NCI-H2196 treated with DMSO at 0.1 percent for 48 hours (cell line): ENCODE results near the gene OR10AD1.
A peak's percentile ranks its signal among the peaks of the same experiment; 100 is the strongest.
"Not testable (repeated sequence)": the region's sequence is repeated elsewhere in the genome, so short reads cannot be mapped to it uniquely, and the experiment has no call there.

ENCODE experiments used
- DNase-seq: peaks from one replicate; lab custom pipeline; 2025; ENCODE audit not compliant: unreplicated experiment; lab: John Stamatoyannopoulos, UW

OR10AD1 gene

GRCh38 chr12:48163150-48163747, 39.8 kb downstream of the OR10AD1 start:
- no peak for DNase-seq

GRCh38 chr12:48160807-48161206, 42.3 kb downstream of the OR10AD1 start:
- no peak for DNase-seq

GRCh38 chr12:48160046-48160445, 43.0 kb downstream of the OR10AD1 start:
- DNase-seq = no peak

DNA sequence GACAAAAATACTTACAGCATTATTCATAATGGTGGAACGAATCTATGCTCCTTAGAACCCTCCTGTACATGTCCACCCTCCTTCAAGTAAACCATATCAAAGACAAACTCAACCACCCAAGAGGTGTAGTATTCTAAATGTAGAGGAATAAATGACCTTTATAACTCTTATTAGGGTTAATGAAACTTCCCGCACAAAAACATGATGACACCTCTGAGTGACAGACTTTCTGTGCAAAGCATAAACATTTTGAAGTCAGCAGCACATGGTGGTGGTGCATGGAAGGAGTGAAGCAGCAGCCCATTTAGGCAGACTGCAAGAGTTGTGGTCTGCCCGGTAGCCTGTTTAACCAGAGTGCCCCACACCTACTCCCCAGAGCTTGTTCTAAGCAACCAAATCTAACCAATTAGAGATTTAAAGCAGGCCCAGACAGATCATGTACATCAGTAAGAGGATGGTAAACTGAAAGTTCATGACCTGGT, 45.2 kb downstream of the OR10AD1 start:
- no peak for DNase-seq

DNA sequence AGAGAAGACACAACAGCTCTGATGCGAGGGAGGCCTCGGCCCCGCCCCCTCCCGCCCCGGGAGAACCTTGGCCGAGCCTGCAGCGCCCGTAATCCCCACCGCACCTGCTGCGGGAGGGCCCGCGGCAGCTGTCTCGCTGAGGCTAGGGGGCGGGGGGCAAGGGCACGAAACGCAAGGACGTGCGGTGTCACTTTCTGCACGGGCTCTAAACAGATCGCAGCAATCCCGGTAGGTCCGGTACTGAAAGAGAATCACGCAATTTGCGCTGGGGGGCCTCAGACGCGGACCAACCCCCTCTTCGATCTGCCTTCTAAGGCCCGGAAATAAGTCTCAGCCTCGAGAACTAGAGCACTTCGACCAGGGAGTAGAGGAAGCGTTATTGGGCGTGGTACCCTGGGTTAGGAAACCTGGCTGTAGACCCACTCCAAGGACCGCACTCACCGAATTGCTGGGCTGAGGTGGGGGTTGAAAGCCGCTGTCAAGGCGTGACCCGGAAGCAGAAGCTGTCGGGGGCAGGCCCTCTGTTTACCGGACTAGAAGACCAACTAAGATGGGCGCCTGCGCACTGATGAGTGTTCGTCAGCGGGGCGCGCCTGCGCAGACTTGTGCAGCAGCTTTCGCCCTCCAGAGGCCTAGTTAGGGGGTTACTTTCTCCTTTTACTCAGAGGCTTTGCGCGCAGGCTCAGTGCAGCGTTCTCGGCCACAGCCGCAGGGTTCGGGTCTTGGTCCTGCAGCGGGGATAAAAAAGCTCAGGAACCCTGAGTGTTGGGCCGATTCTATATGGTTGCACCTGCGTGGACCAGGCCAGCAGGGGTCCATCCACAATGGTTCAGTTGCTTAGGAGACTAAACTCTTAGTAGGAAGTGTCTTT, 45.8 kb downstream of the OR10AD1 start, which contains the start of gene ASB8:
Gene ASB8, minus strand, starts transcription at position 498 of the 871 bp plus-strand sequence. CDS start 4,019 bp downstream, outside the sequence.
- DNase-seq = peak; percentile 99

GRCh38 chr12:48156652-48157017, 46.5 kb downstream of the OR10AD1 start:
- DNase-seq = no peak

DNA sequence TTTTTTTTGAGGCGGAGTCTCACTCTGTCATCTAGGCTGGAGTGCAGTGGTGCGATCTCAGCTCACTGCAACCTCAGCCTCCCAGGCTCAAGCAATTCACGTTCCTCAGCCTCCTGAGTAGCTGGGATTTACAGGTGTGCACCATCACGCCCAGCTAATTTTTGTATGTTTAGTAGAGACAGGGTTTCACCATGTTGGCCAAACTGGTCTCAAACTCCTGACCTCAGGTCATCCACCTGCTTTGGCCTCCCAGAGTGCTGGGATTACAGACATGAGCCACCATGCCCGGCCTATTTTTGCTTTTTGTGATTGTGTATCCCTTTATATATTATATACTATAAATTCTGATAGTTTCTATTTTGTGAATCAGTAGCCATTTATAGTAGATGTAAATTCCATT, 47.3 kb downstream of the OR10AD1 start:
- not testable (repeated sequence) for DNase-seq
